ENCODE data around the gene TUBB8.
"Not testable (repeated sequence)": the region's sequence is repeated elsewhere in the genome, so short reads cannot be mapped to it uniquely, and the experiment has no call there.

Gene TUBB8

DNA sequence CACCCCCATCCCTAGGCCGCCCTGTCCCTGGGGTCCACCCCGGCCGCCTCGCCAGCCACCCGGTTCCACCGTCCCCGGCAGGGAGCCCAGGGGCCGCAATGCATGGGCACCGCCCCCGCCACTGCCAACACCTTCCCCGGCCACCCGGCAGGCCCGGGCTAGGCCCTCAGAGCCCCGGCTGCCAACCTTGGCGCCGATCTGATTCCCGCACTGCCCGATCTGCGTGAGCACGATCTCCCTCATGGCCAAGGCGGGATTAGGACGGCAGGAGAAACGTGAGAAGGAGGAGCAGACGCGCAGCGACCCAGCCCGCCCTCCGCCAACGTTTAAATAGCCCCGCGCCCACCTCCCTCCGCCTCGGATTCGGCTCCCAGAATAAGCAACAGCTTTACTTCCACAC lies at the start of gene TUBB8:
Gene TUBB8 (minus strand): TSS at position 301 of the 400 bp plus-strand sequence. CDS start 58 bp downstream, at position 243.
- DNase-seq, result no peak

DNA sequence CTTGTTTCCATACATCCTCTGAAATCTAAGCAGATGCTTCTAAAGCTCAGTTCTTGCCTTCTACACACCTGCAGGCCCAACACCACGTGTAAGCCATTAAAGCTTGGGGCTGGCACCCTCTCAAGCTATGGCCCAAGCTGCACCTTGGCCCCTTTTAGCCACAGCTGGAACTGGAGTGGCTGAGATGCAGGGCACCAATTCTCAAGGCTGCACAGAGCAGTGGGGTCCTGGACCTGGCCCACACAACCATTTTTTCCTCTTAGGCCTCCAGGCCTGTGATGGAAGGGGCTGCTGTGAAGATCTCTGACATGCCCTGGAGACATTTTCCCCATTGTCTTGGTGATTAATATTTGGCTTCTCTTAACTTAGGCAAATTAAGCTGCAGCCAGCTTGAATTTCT lies 47.4 kb upstream of the TUBB8 start:
- no peak for DNase-seq

DNA sequence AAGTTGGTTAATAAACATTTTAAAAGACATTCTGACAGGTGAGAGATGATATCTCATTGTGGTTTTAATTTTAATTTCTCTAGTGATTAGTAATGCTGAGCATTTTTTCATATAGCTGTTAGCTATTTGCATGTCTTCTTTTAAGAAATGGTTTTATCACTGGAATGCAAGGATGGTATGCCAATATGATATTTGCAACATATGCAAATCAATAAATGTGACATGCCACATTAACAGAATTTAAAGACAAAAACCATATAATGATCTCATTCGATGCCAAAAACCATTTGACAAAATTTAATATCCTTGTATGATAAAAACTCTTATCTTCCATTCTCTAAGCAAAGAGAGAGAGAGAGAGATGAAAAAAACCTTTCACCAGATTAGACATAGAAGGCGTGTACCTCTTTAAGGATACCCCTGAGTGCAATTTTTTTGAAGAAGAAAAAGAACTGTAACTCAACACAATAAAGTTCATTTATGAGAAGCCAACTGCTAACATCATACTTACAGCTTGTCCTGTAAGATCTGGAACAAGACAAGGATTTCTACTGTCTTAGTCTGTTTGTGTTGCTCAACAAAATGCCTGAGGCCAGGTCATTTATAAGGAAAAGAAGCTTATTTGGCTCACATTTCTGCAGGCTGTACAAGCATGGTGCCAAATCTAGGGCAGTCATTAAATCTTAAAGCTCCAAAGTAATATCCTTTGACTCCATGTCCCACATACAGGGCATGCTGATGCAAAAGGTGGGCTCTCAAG lies 46.4 kb upstream of the TUBB8 start:
- no peak for DNase-seq

DNA sequence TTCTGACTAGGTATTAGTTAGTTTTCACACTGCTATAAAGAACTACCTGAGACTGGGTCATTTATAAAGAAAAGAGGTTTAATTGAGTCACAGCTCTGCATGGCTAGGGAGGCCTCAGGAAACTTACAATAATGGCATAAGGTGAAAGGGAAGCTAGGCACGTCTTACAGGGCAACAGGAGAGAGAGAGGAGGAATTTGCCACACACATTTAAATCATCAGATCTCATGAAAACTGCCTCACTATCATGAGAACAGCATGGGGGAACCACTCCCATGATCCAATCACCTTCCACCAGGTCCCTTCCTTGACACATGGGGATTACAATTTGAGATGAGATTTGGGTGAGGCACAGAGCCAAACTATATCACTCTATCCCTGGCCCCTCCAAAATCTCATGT lies 45.5 kb upstream of the TUBB8 start:
- no peak for DNase-seq

DNA sequence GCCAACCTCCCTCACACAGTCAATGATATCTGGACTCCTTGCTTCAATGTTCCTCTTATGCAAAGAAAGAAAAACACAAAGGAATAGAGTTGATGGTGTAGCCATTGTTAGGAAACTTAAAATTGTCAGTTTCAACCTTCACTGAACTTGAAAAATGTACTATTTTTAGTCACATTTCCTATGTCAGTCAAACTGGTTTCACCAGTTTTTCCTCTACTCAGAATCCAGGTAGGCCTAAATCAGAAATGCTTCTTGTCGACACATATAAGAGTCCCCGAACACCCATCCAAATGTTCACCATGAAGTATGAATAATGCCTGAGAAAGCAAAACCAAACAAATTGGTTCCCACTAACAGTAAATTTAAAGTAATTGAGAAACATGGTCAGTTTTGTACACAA lies 43.8 kb upstream of the TUBB8 start:
- no peak for DNase-seq

DNA sequence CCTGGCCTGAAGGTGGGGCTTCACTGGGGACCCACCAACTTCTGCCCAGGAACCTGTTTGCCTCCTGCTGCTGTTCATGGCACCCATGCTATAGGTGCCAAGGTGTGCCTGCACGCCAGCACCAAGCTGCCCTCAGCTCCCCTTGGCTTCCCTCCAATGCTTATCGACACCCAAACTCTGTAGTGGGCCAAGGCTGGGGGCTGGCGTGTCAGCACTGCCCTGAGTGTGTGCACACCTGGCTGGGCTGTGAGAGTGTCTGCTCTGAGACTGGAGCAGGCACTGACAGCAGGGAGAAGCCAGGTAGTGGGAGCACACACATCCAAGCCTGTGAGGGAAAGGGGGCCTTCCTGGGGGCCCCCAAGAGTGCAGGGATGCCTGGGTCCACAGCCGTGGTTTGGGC lies 43.1 kb upstream of the TUBB8 start:
- no peak for DNase-seq

DNA sequence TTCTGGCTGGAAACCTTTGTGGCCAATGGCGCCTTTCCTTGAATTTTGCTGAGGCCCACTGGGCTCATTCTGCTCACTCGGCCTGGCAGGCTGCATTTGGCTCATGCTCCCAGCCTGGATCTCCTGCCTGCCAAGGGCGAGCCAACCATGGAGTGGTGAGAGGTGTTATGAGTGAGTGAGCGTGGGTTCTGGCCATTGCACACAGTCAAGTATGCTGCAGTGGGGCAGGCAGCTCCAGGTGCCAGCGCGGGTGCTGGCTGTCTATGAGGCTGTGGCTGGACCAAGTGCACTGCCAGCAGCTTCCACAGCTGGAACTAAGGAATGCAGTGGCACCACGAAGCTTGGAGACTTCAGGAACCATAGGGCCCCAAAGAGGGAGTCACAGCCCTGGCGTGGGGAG lies 42.2 kb upstream of the TUBB8 start:
- DNase-seq, result no peak

DNA sequence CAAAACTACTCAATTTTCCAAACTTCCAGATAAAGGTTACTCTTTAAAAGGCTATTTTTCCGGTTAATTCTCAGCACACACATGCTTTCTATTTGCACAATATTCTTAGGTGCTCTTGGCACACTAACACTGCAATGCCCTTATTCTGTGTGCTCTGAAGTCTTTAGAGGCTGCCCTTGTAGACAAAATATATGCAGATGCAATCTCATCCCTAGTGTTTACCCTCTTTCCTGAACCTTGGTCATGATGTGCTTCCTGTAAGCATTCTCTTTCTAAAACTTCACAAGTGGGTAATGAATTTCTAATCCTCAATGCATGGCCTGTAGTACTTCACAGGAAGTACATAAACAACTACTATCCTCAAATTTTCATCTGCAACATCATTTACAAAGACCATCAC lies 41.1 kb upstream of the TUBB8 start:
- no peak for DNase-seq

DNA sequence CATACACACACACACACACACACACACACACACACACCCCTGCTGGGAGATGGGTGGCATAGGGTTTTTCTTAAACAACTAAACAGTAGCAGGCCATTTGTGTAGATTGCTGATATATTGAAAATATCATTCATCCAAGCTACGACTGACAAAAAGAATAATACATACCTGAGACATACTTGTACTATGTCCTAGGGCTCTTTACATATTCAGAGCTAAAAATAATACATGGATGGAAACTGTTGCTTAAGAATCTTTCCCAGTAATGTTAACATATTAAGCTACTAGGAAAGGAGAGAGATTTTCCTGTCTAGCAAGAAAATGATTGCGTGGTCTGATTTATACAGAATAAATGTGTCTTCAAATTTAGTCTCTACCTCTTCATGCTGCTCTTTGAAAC lies 40.2 kb upstream of the TUBB8 start:
- no peak for DNase-seq

DNA sequence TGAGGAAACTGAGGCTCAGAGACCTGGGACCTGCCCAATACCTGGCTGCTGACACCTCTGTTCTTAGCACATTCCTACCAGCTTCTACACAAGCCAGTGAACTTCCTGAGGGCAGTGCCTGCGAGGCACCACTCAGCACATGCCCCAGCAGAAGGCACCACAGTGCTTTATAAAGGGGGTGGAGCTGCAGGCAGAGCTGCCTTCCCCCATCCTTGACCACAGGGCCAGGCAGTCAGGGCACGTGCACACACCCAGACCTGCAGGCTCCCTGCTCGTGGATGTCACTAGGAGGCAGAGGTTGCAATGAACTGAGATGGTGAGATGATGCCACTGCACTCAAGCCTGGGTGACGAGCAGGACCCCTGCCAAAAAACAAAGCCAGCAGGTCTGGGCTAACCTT lies 39.2 kb upstream of the TUBB8 start:
- DNase-seq, result no peak

DNA sequence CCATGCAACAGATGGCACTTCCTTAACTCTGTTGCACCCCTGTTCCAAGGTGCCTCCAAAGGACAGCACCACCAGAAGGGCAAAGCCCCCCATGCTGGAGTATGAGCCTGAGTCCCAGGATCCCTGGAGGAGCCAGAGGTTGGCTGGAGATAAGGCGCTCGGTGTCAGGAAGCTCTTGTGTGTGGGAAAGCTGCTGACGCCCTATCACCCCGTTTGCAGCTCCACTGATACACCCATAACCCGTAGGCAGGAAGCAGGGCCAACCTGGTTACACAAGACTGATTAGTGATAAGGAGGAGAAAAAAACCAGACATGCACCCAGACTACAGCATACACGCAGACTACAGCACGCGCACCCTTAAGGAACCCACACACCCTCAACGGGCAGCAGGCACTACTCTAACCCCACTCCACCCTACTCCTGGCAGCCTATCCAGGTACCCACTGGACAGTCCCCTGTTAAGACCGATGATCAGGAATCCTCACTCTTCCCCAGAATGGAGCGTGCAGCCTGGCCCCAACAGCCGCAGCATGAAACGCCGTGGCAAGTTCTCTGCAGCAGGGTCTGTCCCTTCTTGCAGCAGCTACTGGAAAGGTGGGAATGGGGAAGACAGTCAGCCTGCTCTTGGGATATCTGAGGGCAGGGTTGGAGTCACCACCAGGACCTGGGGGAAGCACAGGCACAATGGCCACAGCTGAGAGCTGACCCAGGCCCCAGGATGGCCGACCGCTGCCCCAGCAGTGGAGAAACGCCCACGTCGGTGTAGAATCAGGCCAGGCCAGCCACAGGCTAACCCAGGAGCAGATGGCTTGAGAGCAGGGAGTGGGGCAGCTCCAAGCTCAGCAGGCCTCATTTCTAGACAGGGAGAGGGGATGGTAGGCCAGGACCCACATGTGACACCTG lies 38.3 kb upstream of the TUBB8 start:
- no peak for DNase-seq

DNA sequence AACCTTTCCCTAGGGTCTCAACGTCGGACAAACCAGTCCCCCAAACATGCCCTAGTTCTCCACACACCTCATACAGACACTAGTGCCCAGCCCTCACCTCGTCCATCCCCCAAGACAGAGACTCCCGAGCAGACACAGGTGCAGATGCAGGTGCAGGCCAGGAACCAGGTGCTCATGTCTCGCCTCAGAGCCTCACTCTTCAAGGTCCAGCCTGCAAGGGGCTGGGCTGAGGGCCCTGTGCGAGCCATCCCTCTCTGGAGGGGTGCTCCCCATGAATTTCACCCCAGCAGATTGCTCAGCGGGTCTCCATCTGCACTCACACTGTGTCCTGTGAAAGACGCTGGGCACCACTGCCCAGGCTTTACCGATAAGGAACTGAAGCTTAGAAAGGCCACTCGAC lies 36.9 kb upstream of the TUBB8 start:
- no peak for DNase-seq

DNA sequence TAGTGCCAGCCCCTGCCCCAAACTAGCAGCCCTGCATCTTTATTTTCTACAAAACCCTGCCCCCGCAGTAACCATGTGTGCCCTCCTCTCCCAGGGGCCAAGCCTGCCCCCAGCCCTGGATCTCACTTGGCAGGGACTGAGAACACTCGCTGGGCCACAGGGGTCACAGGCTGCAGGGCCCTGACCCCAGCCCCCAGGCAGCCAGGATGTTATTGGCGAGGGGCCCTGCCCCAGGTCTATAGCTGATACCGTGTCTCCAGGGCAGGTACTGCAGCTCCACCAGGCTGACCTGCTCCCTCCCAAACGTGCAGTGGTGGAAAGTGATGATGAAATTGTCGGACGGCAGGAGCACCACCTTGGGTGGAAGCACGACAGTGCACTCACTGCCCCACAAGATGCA lies 35.9 kb upstream of the TUBB8 start:
- no peak for DNase-seq

DNA sequence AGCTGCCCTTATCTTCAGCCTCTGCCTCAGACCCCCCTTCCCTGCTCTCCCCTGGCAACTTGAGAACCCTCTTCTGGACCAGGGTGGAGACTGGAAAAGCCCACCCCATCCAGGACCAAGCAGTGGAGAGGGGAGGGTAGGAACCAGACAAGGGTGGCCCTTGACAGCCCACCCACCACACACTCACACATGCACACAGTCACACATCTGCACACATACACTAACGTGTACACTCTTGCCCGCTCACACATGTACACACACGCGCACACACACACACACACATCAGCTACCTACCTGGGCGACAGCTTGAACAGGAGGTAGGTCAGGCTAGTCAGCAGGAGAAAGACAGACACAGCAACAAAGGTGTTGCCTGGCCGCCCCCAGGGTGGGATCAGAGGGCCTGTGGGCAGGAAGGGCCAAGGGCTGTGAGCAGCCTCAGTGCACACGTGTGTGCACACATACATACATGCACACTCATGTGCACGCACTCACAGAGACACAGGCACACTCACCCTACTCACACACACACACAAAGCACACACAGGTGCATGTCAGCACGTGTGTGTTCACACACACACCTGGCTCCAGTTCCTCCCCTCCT lies 34.9 kb upstream of the TUBB8 start:
- DNase-seq, result no peak

DNA sequence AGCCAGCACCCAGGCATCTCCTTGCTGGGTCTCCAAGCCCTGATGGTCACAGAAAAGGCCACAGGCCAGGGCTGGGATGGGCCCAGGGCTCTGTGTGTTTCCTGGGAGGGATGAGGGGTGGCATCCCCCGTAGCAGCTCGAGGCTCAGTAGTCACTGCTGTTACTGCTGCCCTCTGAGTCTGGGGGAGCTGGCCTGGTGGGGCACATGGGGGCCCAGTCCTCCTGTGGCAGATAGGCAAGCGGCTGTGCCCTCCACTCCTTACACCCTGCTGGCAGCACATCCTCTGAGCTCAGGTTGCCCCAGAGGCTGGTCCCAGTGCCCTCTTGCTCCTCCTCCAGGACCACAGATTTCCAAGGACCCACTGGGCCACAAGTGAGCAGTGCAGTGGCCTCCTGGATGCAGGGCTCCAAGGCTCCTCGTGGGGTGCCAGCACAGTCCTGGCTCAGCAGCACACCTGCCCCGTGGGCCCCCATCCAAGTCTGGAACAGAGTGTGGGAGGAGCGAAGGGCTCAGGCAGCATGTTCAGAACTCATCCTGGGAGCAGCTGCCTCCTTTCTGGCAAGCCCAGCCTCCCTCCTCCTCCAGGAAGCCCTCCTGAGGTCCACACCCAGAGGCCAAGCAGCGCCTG lies 31.5 kb upstream of the TUBB8 start:
- DNase-seq, result peak in 1 of 2 experiments; percentile 0

DNA sequence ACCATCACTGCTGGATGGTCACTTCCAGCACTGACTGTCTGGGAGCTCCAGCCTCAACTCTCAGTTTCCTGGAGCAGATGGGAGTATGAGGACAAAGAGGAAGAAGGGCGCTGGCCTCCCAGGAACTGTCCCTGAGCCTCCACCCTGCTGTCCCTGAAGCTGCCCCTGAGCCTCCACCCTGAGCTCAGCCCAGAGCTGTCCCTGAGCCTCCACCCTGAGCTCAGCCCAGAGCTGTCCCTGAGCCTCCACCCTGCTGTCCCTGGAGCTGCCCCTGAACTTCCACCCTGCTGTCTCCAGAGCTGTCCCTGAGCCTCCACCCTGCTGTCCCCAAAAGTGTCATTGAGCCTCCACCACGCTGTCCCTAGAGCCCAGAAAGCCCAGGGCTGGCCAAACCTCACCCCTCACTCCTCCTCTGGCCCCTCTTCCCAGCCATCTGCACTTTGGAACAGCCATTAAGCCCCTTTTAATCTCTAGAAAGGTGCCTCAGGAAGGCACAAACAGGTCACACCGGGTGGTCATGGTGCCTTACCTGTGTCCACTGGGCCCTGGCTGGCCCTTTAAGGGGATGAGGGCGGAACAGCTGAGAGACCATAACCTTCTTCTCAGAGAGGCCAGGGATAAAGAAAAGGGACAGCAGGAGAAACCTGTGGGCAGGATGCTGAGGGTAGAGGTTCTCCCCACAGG lies 30.6 kb upstream of the TUBB8 start:
- no peak for DNase-seq

DNA sequence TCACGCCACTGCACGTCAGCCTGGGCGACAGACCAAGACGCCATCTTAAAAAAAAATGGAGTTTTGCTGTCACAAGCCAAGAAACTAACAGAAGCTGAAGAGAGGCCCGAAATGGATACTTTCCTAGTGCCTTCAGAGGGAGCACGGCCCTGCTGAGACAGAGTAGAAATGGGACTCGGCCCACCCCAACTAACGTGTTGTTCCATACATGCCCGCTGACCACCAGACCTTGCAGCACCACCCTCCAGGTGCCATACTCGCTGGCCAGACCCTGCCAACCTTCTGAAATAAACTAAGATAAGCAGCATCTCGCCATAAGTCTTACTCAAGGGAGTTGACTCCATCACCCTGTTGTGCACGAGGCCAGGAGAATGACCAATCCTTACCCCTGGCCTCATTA lies 29.5 kb upstream of the TUBB8 start:
- no peak for DNase-seq

DNA sequence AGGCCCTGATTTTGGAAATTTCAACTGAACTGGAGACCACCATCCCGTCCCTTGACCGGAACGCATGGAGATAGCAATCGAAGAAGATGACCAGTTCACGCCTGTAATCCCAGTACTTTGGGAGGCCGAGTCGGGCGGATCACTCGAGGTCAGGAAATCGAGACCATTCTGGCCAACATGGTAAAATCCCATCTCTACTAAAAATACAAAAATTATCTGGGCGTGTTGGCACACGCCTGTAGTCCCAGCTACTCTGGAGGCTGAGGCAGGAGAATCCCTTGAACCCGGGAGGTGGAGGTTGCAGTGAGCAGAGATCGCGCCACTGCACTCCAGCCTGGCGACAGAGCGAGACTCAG lies 25.1 kb upstream of the TUBB8 start:
- DNase-seq, result not testable (repeated sequence)

DNA sequence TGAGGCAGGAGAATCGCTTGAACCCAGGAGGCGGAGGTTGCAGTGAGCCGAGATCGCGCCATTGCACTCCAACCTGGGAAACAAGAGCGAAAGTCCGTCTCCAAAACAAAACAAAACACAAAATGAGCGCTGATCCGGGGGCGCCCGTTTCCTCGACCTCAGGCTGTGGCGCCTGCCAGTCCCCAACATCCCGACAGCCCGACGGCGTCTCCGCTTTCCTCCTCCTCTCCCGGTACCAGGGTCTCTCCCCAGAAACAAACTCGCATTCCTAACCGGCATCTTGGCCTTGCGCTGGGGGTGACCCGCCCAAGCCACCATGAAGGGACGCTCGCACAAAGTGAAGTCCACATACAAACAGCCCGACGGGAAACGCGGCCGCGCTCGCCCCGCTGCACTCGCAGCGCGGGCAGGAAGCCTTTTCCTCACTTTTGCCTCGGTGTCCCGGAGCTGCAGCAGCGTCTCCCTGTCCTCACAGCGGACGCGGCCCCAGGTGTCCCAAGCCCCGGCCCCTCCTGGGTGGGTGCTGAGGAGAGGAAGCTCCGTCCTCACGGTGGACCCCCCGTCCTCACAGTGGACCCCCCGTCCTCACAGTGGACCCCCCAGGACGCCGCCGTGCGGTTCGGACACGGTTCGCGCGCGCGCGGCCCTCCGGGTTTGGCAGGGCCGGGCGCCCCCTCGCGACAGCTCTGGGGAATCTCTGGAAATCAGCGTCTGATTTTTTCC lies 24.6 kb upstream of the TUBB8 start:
- DNase-seq, result peak in 1 of 2 experiments; percentile 53

DNA sequence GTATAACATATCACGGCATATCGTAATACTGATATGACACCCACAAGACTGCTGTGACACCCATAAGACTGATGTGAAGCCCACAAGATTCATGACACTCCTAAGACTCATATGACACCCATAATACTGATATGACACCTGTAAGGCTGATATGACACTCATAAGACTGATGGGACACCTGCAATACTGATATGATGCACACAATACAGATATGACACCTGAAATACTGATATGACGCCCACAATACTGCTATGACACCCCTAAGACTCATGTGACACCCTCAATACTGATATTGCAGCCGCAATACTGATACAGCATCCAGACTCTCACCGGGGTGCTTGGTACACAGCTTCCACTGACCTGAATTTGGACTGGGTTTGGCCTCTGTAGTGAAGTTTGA lies 19.1 kb upstream of the TUBB8 start:
- not testable (repeated sequence) for DNase-seq

DNA sequence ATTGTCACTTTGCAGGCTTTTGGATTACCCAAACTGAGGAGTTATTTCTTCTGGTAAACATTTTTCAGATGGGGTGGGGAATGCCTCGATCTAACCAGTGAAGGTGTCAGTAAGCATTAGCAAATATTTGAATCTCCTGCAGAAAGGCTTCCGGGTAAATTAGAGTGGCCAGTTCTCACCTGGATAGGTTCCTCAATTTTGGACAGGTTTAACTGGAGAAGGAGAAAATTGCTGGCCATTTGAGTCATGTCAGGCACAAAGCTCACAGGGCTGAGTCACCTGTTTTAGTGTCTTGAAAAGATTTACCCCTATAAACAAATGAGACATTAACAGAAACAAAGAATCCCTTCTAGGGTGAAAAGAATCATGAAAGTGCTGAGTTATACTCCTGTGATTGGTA lies 830 bp upstream of the TUBB8 start:
- not testable (repeated sequence) for DNase-seq

DNA sequence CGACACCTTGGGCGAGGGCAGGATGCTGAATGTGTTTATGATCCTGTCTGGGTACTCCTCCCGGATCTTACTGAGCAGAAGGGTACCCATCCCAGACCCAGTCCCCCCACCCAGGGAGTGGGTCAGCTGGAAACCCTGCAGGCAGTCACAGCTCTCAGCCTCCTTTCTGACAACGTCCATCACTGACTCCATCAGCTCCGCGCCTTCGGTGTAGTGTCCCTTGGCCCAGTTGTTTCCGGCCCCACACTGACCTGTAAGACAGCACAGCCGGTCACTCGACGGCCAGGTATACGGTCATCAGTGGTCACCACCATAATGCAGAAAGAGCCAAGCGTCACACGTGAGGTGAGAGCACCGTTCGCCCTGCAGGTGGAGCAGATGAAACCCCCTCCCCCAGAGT lies 1.2 kb downstream of the TUBB8 start:
- not testable (repeated sequence) for DNase-seq

Measured in NCI-H2081 (cell line).